Lower leg skin (tissue), 3 donors: ENCODE data around the gene GAL3ST2.

ENCODE experiments used
- POLR2A ChIP-seq, 2 donors: fragments of 450-650 bp; IDR thresholded peaks; one replicate each; pipeline ENCODE4 v1.6.1; 2016 to 2017; ENCODE audit warnings: antibody characterized with exemption in 2 of 2, mild to moderate bottlenecking in 1 of 2, moderate library complexity in 1 of 2
- TF ChIP-seq, protein P1 (sequence below), 3 donors: fragments of 450-650 bp; IDR thresholded peaks; one replicate each; pipeline ENCODE4 v1.5.1; 2016; ENCODE audit warnings: antibody characterized with exemption in 3 of 3, mild to moderate bottlenecking in 3 of 3, moderate library complexity in 2 of 3

DNA sequence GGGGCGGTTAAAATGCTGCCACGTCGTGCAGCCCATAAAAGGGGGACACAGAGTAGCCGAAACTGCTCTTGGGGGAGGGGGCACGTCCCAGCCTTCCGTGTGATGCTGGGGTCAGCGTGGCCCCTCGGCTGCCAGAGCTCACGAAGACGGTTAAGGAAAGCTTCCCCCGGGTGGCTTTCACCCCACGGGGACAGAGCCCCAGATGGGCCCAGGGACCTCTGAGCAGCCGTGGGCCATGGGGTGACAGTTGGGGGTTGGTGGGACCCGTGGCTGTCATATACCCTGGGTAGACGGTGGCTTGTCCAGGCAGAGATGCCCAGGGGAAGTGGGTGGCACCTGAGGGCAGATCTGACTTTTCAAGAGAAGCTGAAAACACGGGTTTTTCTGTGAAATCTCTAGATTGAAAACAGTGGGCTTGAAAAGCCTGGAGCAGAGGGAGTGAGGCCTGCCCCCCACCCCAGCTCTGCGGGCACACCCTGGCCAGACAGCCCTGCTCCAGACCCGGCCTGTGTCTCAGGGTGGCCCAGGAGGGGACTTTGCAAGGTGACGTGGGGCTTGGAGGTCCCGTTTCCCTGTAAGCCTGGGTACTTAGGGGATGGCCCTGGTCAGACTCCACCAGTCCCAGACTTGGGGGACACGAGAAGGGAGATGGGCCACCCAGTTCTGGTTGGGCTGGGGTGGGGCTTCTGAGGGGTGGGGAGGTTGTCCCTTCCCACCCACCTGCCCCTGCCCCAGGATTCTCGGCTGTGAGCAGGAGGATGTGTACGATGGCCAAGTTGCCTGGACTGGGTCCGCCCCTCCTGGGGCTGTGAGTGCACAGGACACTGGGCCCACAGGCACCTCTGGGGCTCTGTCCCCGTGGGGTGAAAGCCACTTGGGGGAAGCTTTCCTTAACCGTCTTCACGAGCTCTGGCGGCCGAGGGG is 33.0 kb downstream of the GAL3ST2 start:
- TF ChIP-seq, protein P1, sequence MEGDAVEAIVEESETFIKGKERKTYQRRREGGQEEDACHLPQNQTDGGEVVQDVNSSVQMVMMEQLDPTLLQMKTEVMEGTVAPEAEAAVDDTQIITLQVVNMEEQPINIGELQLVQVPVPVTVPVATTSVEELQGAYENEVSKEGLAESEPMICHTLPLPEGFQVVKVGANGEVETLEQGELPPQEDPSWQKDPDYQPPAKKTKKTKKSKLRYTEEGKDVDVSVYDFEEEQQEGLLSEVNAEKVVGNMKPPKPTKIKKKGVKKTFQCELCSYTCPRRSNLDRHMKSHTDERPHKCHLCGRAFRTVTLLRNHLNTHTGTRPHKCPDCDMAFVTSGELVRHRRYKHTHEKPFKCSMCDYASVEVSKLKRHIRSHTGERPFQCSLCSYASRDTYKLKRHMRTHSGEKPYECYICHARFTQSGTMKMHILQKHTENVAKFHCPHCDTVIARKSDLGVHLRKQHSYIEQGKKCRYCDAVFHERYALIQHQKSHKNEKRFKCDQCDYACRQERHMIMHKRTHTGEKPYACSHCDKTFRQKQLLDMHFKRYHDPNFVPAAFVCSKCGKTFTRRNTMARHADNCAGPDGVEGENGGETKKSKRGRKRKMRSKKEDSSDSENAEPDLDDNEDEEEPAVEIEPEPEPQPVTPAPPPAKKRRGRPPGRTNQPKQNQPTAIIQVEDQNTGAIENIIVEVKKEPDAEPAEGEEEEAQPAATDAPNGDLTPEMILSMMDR (IDR thresholded peaks at IDR 0.05) = no peak
- no peak for TF ChIP-seq POLR2A (IDR thresholded peaks at IDR 0.05)
